DMS 273 treated with DMSO at 0.1 percent for 48 hours (cell line): ENCODE results near the gene GSTA2.
A peak's percentile ranks its signal among the peaks of the same experiment; 100 is the strongest.
"Not testable (repeated sequence)": the region's sequence is repeated elsewhere in the genome, so short reads cannot be mapped to it uniquely, and the experiment has no call there.

Source experiments
- DNase-seq: peaks from one replicate; lab custom pipeline; 2025; lab: John Stamatoyannopoulos, UW

Gene GSTA2

GRCh38 chr6:52725535-52726192 is 37.6 kb downstream of the GSTA2 start:
- no peak for DNase-seq

GRCh38 chr6:52725143-52725534 is 38.1 kb downstream of the GSTA2 start:
- DNase-seq = no peak

GRCh38 chr6:52724406-52725121 is 38.7 kb downstream of the GSTA2 start:
- peak; percentile 30 for DNase-seq

- no peak for DNase-seq
These were observed 39.3 kb downstream of the GSTA2 start for GRCh38 chr6:52724042-52724405.

- DNase-seq = no peak
These were observed 43.0 kb downstream of the GSTA2 start for GRCh38 chr6:52720321-52720720.

GRCh38 chr6:52718550-52718949 is 44.7 kb downstream of the GSTA2 start:
- no peak for DNase-seq

- DNase-seq = not testable (repeated sequence)
These were observed 48.5 kb downstream of the GSTA2 start for GRCh38 chr6:52714761-52715160.

- no peak for DNase-seq
These were observed 51.1 kb downstream of the GSTA2 start for GRCh38 chr6:52712136-52712535.

GRCh38 chr6:52707963-52708680 is 55.2 kb downstream of the GSTA2 start:
- DNase-seq = no peak

GRCh38 chr6:52706001-52706400 is 57.3 kb downstream of the GSTA2 start:
- no peak for DNase-seq

GRCh38 chr6:52704781-52705502 is 58.3 kb downstream of the GSTA2 start:
- not testable (repeated sequence) for DNase-seq

- DNase-seq = no peak
These were observed 59.2 kb downstream of the GSTA2 start for GRCh38 chr6:52704060-52704459.
